NCI-H226 (cell line): ENCODE results near the gene ID4.

ENCODE experiments used
- DNase-seq: peaks from one replicate; pipeline ENCODE4 v3.0.0-alpha.2; 2015

ID4 gene

GRCh38 chr6:19864285-19864684 lies 27.1 kb downstream of the ID4 start:
- DNase-seq, result no peak

GRCh38 chr6:19865178-19865577 lies 28.0 kb downstream of the ID4 start:
- DNase-seq, result no peak

- DNase-seq, result no peak
Observed at GRCh38 chr6:19866173-19866984, 29.2 kb downstream of the ID4 start.

GRCh38 chr6:19866985-19867627 lies 29.9 kb downstream of the ID4 start:
- DNase-seq, result no peak

GRCh38 chr6:19869464-19869863 lies 32.3 kb downstream of the ID4 start:
- DNase-seq, result no peak

- no peak for DNase-seq
Observed at GRCh38 chr6:19870322-19870721, 33.2 kb downstream of the ID4 start.

- no peak for DNase-seq
Observed at GRCh38 chr6:19873031-19873430, 35.9 kb downstream of the ID4 start.

GRCh38 chr6:19876672-19877071 lies 39.5 kb downstream of the ID4 start:
- DNase-seq, result no peak

GRCh38 chr6:19879663-19880062 lies 42.5 kb downstream of the ID4 start:
- DNase-seq, result no peak

- DNase-seq, result no peak
Observed at GRCh38 chr6:19880066-19880465, 42.9 kb downstream of the ID4 start.

- no peak for DNase-seq
Observed at GRCh38 chr6:19891451-19891850, 54.3 kb downstream of the ID4 start.
